C4-2B (cell line): ENCODE data around the gene RAB4A.

Experiments
- ZFX ChIP-seq: fragments of 450-650 bp; IDR thresholded peaks from 2 replicates; pipeline ENCODE4 v1.6.1; 2017
- TF ChIP-seq, protein P1 (sequence below): fragments of 450-650 bp; conservative IDR thresholded peaks from 2 replicates; pipeline ENCODE4 v1.5.1; 2017; ENCODE audit warnings: mild to moderate bottlenecking

DNA sequence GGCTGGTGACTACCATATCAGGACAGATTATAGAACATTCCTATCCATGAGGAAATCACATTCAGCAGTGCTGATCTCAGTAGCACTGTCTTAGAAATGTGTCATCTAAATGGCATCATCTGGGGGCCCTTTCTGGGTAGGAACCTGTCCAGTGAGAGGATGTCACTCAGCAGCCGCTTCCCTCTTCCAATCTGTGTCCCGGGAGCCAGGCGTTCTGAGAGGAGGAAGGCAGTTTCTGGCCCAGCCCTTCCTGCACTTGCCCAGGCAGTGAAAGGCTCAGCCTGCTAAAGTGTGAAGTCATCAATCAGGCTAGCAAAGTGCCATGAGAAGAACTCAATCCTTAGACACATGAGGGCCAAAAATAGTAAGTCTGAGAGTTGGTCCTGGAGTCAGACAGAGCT, 25.6 kb downstream of the RAB4A start:
- TF ChIP-seq, protein P1, sequence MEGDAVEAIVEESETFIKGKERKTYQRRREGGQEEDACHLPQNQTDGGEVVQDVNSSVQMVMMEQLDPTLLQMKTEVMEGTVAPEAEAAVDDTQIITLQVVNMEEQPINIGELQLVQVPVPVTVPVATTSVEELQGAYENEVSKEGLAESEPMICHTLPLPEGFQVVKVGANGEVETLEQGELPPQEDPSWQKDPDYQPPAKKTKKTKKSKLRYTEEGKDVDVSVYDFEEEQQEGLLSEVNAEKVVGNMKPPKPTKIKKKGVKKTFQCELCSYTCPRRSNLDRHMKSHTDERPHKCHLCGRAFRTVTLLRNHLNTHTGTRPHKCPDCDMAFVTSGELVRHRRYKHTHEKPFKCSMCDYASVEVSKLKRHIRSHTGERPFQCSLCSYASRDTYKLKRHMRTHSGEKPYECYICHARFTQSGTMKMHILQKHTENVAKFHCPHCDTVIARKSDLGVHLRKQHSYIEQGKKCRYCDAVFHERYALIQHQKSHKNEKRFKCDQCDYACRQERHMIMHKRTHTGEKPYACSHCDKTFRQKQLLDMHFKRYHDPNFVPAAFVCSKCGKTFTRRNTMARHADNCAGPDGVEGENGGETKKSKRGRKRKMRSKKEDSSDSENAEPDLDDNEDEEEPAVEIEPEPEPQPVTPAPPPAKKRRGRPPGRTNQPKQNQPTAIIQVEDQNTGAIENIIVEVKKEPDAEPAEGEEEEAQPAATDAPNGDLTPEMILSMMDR: no peak
- no peak for TF ChIP-seq ZFX
